ENCODE data around the gene RNPS1. TPM values are rescaled to one million over a fixed set of nuclear protein-coding genes. Genes with fewer than 3 reads are reported as not detected.
A peak's percentile ranks its signal among the peaks of the same experiment; 100 is the strongest.

Gene RNPS1
- total and polyA plus RNA-seq, 2 of the 4 experiments (the other 2 are of a cell fraction), result 57.5 to 192 TPM

- Histone ChIP-seq H3K27me3 (ENCODE audit: control insufficient read depth, insufficient read depth, low read length) (peaks cover 9% of the 10 kb centered on the region), H3K4me3 (ENCODE audit: insufficient read depth, low read depth, low read length) (no peak overlapping the region), H3K36me3 (ENCODE audit: control insufficient read depth, insufficient read depth, low read length) (peaks cover 36% of the 10 kb centered on the region), H2AFZ (replicated peaks; ENCODE audit: low read length, poor library complexity) (peak overlapping the region; percentile 34), H2BK20ac (ENCODE audit: low read depth, low read length) (no peak overlapping the region), H3K23ac (ENCODE audit: low read depth, low read length) (no peak overlapping the region), H3K9me3 (ENCODE audit: control insufficient read depth, insufficient read depth, low read length) (no peaks in the 10 kb centered on the region), H3K27ac (ENCODE audit: insufficient read depth, low read length) (no peak overlapping the region), H2AK9ac (replicated peaks; ENCODE audit: low read depth, low read length, poor library complexity) (peak overlapping the region; percentile 61), H2BK15ac (ENCODE audit: low read depth, low read length) (no peak overlapping the region), H4K8ac (ENCODE audit: low read depth in 2 of 2, low read length in 2 of 2) (no peak overlapping the region), H3K9ac (ENCODE audit: low read depth, low read length) (no peak overlapping the region), H3K79me1 (ENCODE audit: low read depth in 1 of 2, low read length in 2 of 2) (no peaks in the 10 kb centered on the region), H3K14ac (replicated peaks; ENCODE audit: low read depth, low read length) (no peak overlapping the region), H4K5ac (ENCODE audit: low read depth, low read length) (no peak overlapping the region), H4K91ac (ENCODE audit: insufficient read depth, low read depth, low read length) (no peak overlapping the region), H4K20me1 (ENCODE audit: insufficient read depth, low read length) (peaks cover 14% of the 10 kb centered on the region), H3K4ac (ENCODE audit: low read depth, low read length) (no peak overlapping the region), H3K18ac (ENCODE audit: low read depth, low read length) (no peak overlapping the region), H3K56ac (ENCODE audit: extremely low read depth, insufficient read depth, low read length) (no peak overlapping the region), H3K4me2 (ENCODE audit: low read depth, low read length) (no peak overlapping the region), H2AK5ac (ENCODE audit: low read depth, low read length) (no peak overlapping the region), H2BK120ac (ENCODE audit: low read depth, low read length) (no peak overlapping the region), H3K4me1 (ENCODE audit: control insufficient read depth, insufficient read depth, low read length) (peaks cover 5% of the 10 kb centered on the region; the same call in 1 of the 2 replicates), H2BK5ac (ENCODE audit: low read depth, low read length, poor library complexity, severe bottlenecking) (no peak overlapping the region), H3K9me1 (ENCODE audit: insufficient read depth, low read length) (no peaks in the 10 kb centered on the region)
- ChIA-PET CTCF (interaction anchor here (1.2 kb wide), 1 partner anchor 12 kb away, joined by 4 read pairs; no protein-coding TSS in a partner anchor), POLR2A (ENCODE audit: unreplicated experiment) (no interaction called here)
- dilution Hi-C loops (cut with HindIII; ENCODE audit: low sequenced_read_pairs, unreplicated experiment) (no loop called here), in situ Hi-C loops (cut with MboI; ENCODE audit: low sequenced_read_pairs) (no loop called here), intact Hi-C loops (cut with micrococcal nuclease) (no loop called here)
- 28% methylated on average over 47 of the region's 65 CpGs; no CpG with 5 or more reads in 1 of the 2 experiments for WGBS, 2 experiments (ENCODE audit: extremely low coverage in 2 of 2, insufficient read length in 1 of 2)
- no peak for ATAC-seq (ENCODE audit: low read depth)
- TF ChIP-seq POLR2A (IDR thresholded peaks at IDR 0.05; ENCODE audit: low read depth, low read length) (no peak), BHLHE40 (IDR thresholded peaks at IDR 0.05; ENCODE audit: low read depth, low read length) (no peak), MAZ (IDR thresholded peaks at IDR 0.05; ENCODE audit: borderline replicate concordance, low read depth, low read length) (no peak), RCOR1 (IDR thresholded peaks at IDR 0.05; ENCODE audit: insufficient replicate concordance, low read length) (no peak), CHD1 (IDR thresholded peaks at IDR 0.05; ENCODE audit: low read depth, low read length) (no peak), FOS (IDR thresholded peaks at IDR 0.05; ENCODE audit: low read depth, low read length) (no peak), MAFK (IDR thresholded peaks at IDR 0.05; ENCODE audit: low read depth, low read length) (no peak)
- BruUV-seq (replicated peaks), result no TSS peak
- no peak for DNase-seq
Measured at GRCh38 chr16:2237493-2238149, 30.3 kb downstream of the RNPS1 start.

All from IMR-90 (cell line).